GM19438 (cell line): ENCODE data around the gene BCL2L14.

ENCODE experiments used
- ATAC-seq: cut with Tn5 transposase; IDR thresholded peaks from one replicate; pipeline ENCODE4 v1.9.1; 2021; ENCODE audit warnings: low read depth; ENCODE audit not compliant: unreplicated experiment

Gene BCL2L14

GRCh38 chr12:12051668-12052067 is 19.1 kb upstream of the BCL2L14 start:
- ATAC-seq, result no peak

- no peak for ATAC-seq
Observed at GRCh38 chr12:12054993-12055392, 15.7 kb upstream of the BCL2L14 start.

- no peak for ATAC-seq
Observed at GRCh38 chr12:12056951-12057350, 13.8 kb upstream of the BCL2L14 start.

GRCh38 chr12:12064596-12064995 is 6.1 kb upstream of the BCL2L14 start:
- no peak for ATAC-seq

- no peak for ATAC-seq
Observed at GRCh38 chr12:12068751-12069150, 2.0 kb upstream of the BCL2L14 start.

GRCh38 chr12:12069821-12070548 is 754 bp upstream of the BCL2L14 start:
- no peak for ATAC-seq

GRCh38 chr12:12072064-12072760 is 1.5 kb downstream of the BCL2L14 start:
- ATAC-seq, result no peak

- no peak for ATAC-seq
Observed at GRCh38 chr12:12079291-12079690, 8.6 kb downstream of the BCL2L14 start.

GRCh38 chr12:12081836-12082497 is 11.2 kb downstream of the BCL2L14 start:
- no peak for ATAC-seq

- ATAC-seq, result no peak
Observed at GRCh38 chr12:12083688-12084087, 12.9 kb downstream of the BCL2L14 start.

GRCh38 chr12:12086362-12086761 is 15.6 kb downstream of the BCL2L14 start:
- ATAC-seq, result no peak

- no peak for ATAC-seq
Observed at GRCh38 chr12:12086973-12087692, 16.4 kb downstream of the BCL2L14 start.

- no peak for ATAC-seq
Observed at GRCh38 chr12:12087693-12088034, 16.9 kb downstream of the BCL2L14 start.

- no peak for ATAC-seq
Observed at GRCh38 chr12:12088147-12088546, 17.4 kb downstream of the BCL2L14 start.

GRCh38 chr12:12088761-12089160 is 18.0 kb downstream of the BCL2L14 start:
- ATAC-seq, result no peak

- ATAC-seq, result no peak
Observed at GRCh38 chr12:12091071-12091470, 20.3 kb downstream of the BCL2L14 start.

GRCh38 chr12:12091977-12092663 is 21.4 kb downstream of the BCL2L14 start:
- no peak for ATAC-seq

- ATAC-seq, result no peak
Observed at GRCh38 chr12:12094481-12094880, 23.7 kb downstream of the BCL2L14 start.

- no peak for ATAC-seq
Observed at GRCh38 chr12:12095021-12095420, 24.3 kb downstream of the BCL2L14 start.

GRCh38 chr12:12097891-12098690 is 27.4 kb downstream of the BCL2L14 start:
- ATAC-seq, result no peak
